Kidney glomerular epithelial cell (primary cell): Measurements from ENCODE around the gene CUL3.

Source experiments
- DNase-seq: peaks from one replicate; lab custom pipeline; 2025; lab: John Stamatoyannopoulos, UW

Gene CUL3

DNA sequence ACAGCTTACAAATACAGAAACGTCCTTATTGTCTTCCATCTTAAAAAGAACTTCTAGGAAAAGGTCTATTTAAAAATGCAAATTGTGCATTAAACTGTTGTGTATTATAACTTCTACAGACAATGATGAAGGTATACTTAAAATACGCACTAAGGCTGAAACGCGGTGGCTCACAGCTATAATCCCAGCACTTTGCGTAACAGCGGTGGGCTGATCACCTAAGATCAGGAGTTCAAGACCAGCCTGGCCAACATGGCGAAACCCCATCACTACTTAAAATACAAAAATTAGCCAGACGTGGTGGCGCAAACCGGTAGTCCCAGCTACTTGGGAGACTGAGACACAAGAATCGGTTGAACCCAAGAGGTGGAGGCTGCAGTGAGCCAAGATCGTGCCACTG is 4.9 kb downstream of the CUL3 start:
- DNase-seq, result no peak

DNA sequence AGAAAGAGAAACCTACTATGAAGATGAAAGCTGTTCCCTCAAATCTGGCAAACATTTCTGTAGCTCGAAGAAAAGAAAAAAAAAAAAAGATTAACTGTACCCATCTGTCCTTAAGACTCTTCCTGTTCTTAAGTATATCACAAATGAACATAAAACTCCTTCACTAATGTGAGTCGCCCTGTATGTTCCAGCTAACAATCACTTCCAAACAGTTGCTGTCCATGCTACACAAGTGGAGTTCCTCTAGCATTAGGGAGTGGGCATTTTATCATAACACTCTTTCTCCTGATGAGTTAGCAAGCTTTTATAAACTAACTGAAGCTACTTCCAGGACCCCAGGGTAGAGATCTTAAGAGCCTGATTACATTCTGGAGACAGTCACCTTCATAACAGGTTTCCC is 5.8 kb downstream of the CUL3 start:
- DNase-seq, result no peak

DNA sequence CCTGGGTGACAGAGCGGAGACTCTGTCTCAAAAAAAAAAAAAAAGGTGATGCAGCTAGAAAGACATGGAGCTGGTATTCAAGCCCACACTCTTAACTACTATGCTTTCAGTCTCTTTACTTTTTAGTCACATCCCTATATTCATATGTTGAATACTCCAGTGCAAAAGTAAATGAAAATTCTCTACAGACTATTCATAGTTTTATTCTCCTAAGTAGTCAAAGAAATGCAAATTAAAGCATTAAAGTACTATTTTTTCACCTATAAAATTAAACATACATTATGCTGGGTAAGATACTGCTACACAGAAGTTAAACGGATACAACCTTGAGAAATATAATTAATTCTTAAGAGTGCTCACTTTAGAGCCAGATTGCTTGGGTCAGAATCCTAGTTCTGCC is 7.6 kb downstream of the CUL3 start:
- no peak for DNase-seq

DNA sequence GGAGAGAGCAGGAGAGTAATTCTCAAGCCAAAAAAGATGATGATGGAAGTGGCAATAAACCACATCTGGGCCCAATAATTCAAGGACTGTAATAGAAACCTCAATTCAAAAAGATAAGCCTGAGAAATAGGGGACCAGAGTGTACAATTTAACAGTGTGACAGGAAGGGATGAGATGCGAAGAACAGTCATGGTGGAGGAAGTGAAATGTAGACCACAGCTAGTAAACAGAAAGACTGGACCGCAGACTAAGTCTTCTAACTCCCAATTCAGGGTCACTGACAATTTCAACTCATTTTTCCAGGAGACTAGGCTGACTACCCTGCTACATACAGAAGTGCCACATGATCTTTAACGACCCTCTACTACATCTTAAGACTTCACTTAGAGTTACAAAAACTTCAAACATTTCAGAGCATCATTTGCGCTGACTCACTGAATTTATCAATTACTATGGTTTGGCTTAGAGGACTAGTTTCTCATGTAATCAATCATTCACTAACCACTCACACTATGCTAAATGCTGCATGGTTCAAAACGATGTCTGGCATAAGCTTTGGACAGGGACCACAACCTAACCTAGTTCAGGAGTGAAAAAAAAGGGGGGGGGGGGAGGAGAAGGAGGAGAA is 9.0 kb downstream of the CUL3 start:
- DNase-seq, result no peak

- DNase-seq, result no peak
Observed at GRCh38 chr2:224574423-224575084, 10.6 kb downstream of the CUL3 start.

- DNase-seq, result no peak
Observed at GRCh38 chr2:224573724-224574123, 11.4 kb downstream of the CUL3 start.

DNA sequence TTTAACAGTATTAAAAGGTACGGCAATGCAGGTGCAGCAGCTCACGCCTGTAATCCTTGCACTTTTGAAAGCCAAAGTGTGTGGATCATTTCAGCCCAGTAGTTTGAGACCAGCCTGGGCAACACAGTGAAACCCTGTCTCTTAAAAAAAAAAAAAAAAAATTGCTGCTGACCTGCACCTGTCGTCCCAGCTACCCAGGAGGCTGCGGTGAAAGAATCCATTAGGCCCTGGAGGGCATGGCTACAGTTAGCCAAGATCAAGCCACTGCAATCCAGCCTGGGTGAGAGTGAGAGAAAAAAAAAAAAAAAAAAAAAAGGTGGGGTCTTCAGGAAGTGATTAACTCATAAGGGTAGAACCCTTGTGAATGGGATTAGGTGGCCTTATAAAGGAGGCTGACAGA is 12.8 kb downstream of the CUL3 start:
- DNase-seq, result no peak

- DNase-seq, result no peak
Observed at GRCh38 chr2:224570328-224570993, 14.7 kb downstream of the CUL3 start.

GRCh38 chr2:224569654-224570053 is 15.5 kb downstream of the CUL3 start:
- DNase-seq, result no peak

GRCh38 chr2:224565452-224566035 is 19.6 kb downstream of the CUL3 start:
- DNase-seq, result no peak

- no peak for DNase-seq
Observed at GRCh38 chr2:224563537-224563936, 21.6 kb downstream of the CUL3 start.

DNA sequence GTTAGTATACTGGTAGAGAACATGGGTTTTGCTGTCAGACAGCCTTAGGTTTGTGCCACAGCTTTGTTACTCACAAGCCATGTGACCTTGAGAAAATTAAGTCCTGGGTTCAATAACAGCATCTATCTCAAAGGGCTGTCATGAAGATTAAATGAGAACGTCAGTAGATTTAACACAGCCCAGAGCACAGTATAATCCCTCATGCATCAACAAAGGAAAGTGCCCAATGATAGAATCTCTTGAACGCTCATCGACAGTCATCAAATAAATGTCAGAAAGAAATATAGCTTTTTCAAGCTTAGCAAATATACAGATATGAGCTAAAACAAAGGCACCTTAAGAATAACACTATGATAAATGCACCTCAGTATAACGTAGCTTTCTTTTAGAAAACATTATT is 22.3 kb downstream of the CUL3 start:
- DNase-seq, result no peak

DNA sequence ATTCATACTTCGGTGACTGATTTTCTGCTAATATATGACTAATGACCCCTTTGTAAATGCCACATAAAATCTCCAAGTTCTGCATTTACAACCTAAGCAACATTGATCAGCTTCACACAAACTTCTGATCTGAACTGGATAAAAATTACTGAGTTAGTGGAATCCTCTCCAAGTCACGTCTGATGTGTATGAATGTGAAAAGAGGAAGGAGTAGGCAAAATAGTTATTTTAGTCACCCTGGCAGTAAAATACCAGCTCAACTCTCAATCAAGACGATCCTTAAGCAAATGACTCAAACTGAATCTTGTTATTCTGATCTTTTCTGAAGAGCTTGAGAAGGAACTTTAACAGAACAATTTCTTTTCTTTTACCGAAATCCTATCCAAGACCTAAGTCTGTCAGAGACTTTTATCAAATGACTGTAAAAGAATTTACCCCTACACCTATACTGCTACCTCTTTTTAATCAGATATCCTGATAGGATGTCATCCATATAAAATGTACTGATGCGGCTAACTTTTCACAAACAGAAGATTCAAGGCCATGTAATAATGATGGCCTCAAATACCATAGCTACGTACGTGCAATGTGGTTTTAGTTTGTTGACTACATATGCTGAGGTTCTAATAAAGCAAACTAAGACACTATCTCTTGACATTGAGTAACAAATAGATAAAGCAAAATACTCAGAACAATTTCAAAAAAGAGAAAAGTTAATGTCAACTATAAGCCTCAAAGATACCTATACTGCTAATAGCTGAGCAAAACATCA is 23.7 kb downstream of the CUL3 start:
- DNase-seq, result no peak

DNA sequence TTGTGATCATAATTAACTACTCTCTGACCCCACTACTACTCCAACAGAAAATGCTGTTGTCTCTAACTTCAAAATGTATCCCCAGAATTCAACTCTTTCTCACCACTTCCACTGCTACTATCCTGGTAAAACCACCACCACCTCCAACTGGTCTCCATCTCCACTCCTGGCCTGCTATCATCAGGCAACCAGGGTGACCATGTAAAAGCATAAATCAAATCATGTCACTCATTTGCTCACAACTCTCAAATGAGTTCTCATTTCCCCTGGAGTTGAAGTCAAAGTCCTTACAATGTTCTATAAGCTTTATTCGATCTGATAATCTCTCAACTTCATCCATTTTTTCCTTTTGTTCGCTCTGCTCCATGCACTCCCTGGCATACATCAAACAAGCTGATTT is 24.6 kb downstream of the CUL3 start:
- DNase-seq, result no peak

DNA sequence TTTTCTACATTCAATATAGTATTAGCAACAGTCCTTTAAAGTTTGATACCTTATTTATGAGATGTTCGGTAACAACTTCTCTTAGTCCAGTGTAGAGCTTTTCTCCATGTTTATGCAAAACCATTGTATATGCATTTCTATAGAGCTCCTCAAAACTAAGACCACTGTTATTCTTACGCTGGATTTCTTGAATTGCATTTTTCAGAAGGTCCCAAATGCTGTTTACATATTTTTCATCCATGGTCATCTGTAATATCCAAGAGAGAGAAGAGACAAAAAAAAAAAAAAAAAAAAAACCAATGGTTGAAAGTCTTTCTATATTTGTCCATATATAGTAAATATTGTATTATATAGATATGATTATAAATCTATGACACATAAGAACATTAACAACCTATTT is 27.6 kb downstream of the CUL3 start:
- DNase-seq, result no peak

- no peak for DNase-seq
Observed at GRCh38 chr2:224556381-224556780, 28.8 kb downstream of the CUL3 start.

GRCh38 chr2:224555823-224556366 is 29.3 kb downstream of the CUL3 start:
- no peak for DNase-seq

DNA sequence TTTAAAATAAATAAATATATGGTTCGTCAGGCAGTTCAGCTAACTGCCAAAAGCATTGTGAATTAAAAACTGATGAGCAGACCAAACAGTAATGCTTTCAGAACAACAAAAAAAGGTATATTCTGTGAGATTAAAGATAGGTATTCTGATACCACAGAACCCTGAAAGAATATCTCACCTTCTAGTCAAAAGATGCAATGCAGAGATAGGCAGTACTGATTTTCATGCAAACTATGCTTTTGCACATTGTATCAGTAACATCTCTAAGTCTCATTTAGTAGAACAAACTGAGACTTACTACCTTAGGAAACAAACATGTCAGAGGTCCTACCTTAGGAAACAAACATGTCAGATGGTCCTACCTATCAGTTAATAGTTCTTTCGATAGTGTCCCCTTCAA is 32.4 kb downstream of the CUL3 start:
- no peak for DNase-seq

- DNase-seq, result no peak
Observed at GRCh38 chr2:224551693-224552092, 33.5 kb downstream of the CUL3 start.

GRCh38 chr2:224546926-224547325 is 38.2 kb downstream of the CUL3 start:
- no peak for DNase-seq

DNA sequence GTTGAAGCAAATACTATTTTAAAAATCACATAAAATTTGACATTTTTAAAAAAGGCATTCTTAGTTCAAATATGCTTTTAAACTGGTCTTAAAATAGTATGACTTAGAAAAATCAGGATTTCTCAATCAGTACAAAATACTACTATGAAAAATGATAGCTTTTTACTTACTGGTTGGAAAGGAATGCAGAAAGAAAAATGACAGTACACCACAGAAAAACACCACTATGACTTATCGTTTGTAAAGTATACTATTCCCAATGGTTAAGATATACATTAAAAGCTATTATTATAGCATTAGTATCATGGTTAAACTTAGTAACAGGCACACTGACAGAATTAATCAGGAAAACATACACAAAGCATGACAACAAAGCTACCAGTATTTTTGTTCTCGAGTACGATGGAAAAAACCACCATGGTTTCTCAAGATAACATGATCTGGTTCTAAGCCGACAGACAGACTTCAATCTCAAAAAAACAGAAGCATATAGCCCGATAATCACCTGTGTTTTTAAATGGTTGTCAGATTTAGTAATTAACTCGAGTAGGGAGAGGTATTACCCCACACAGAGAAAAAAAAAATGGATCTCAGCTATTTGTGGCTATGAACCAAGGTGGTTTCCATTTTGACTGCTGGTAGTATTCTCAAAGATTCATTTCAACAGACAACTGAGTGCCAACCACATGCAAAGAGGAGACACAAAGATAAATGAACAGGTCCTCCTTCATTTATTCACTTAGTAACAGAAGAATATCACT is 39.1 kb downstream of the CUL3 start:
- DNase-seq, result no peak
